ENCODE measurements around the gene CNTLN.
"Not testable (repeated sequence)": the region's sequence is repeated elsewhere in the genome, so short reads cannot be mapped to it uniquely, and the experiment has no call there.

The CNTLN gene

GRCh38 chr9:17433526-17433925 lies 298.7 kb downstream of the CNTLN start:
- DNase-seq: no peak

GRCh38 chr9:17436854-17437253 lies 302.0 kb downstream of the CNTLN start:
- no peak for DNase-seq

GRCh38 chr9:17437813-17438212 lies 303.0 kb downstream of the CNTLN start:
- no peak for DNase-seq

GRCh38 chr9:17445126-17445525 lies 310.3 kb downstream of the CNTLN start:
- not testable (repeated sequence) for DNase-seq

- no peak for DNase-seq
Observed at GRCh38 chr9:17453751-17454150, 318.9 kb downstream of the CNTLN start.

- DNase-seq: peak; percentile 37
Observed at GRCh38 chr9:17462869-17463464, 328.1 kb downstream of the CNTLN start.

GRCh38 chr9:17470036-17470813 lies 335.4 kb downstream of the CNTLN start:
- no peak for DNase-seq

- no peak for DNase-seq
Observed at GRCh38 chr9:17472126-17472525, 337.3 kb downstream of the CNTLN start.

- DNase-seq: no peak
Observed at GRCh38 chr9:17476401-17476800, 341.6 kb downstream of the CNTLN start.

- no peak for DNase-seq
Observed at GRCh38 chr9:17477816-17478215, 343.0 kb downstream of the CNTLN start.

- no peak for DNase-seq
Observed at GRCh38 chr9:17480966-17481365, 346.1 kb downstream of the CNTLN start.

- DNase-seq: no peak
Observed at GRCh38 chr9:17481565-17481964, 346.7 kb downstream of the CNTLN start.

- no peak for DNase-seq
Observed at GRCh38 chr9:17484906-17485305, 350.1 kb downstream of the CNTLN start.

GRCh38 chr9:17486396-17486795 lies 351.6 kb downstream of the CNTLN start:
- no peak for DNase-seq

- no peak for DNase-seq
Observed at GRCh38 chr9:17487467-17487866, 352.6 kb downstream of the CNTLN start.

GRCh38 chr9:17488662-17489061 lies 353.8 kb downstream of the CNTLN start:
- DNase-seq: no peak

- no peak for DNase-seq
Observed at GRCh38 chr9:17490110-17490509, 355.3 kb downstream of the CNTLN start.

GRCh38 chr9:17491780-17492179 lies 356.9 kb downstream of the CNTLN start:
- DNase-seq: no peak

- no peak for DNase-seq
Observed at GRCh38 chr9:17503196-17503595, 368.4 kb downstream of the CNTLN start.

GRCh38 chr9:17509151-17509550 lies 374.3 kb downstream of the CNTLN start:
- DNase-seq: no peak

GRCh38 chr9:17509701-17510100 lies 374.9 kb downstream of the CNTLN start:
- no peak for DNase-seq

- no peak for DNase-seq
Observed at GRCh38 chr9:17519761-17520160, 384.9 kb downstream of the CNTLN start.

- no peak for DNase-seq
Observed at GRCh38 chr9:17520268-17521064, 385.6 kb downstream of the CNTLN start.
